Measurements from ENCODE around the gene DMRT2.

DMRT2 gene

DNA sequence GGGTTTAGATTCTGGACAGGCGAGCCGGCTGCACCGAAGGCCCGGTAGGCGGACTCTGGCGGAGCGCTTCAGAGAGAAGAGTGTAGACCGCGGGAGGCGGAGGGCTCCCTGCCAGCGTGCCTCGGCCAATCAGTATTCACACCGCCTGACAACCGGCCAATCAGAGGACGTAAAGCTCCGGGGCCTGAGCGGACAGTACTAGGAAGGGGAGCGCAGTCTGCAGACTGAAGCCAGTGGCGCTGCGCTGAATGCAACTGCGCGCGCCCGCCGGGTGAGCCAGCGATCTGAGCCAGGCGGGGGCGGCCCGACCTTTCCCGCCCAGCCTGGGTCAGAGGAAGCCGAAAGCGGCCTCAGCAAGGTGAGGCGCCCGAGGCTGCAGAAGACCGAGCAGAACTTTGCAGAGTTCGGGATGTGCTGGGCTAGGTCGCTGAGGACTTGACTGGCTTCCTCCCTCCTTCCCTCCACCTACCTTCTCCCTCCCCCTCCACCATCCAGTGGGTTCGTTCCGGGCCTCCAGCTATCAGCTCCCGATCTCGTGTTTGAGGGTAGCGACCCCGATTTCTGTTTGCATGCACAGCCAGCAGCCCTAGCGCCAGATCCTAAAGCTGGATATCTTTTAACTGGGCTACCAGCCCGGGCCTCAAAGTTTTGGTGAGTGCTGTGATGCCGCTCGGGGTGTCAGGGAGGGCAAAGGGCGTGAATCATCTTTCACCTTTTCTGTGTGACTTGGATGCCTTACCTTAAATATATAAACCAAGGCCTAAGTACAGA, at the start of gene DMRT2:
DMRT2 (plus strand) TSS at position 233 of the 771 bp plus-strand sequence. CDS start 1,257 bp downstream, outside the sequence.
- DNase-seq (ENCODE audit: low read depth): peak; percentile 98
- H3K4me3 ChIP-seq (ENCODE audit: low read depth, low read length): peak within 1 kb of the TSS; percentile 57
- TF ChIP-seq, protein P1, sequence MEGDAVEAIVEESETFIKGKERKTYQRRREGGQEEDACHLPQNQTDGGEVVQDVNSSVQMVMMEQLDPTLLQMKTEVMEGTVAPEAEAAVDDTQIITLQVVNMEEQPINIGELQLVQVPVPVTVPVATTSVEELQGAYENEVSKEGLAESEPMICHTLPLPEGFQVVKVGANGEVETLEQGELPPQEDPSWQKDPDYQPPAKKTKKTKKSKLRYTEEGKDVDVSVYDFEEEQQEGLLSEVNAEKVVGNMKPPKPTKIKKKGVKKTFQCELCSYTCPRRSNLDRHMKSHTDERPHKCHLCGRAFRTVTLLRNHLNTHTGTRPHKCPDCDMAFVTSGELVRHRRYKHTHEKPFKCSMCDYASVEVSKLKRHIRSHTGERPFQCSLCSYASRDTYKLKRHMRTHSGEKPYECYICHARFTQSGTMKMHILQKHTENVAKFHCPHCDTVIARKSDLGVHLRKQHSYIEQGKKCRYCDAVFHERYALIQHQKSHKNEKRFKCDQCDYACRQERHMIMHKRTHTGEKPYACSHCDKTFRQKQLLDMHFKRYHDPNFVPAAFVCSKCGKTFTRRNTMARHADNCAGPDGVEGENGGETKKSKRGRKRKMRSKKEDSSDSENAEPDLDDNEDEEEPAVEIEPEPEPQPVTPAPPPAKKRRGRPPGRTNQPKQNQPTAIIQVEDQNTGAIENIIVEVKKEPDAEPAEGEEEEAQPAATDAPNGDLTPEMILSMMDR (IDR thresholded peaks at IDR 0.05; ENCODE audit: low read depth, low read length): peak; percentile 0
- no peak for TF ChIP-seq POLR2A (IDR thresholded peaks at IDR 0.05; ENCODE audit: extremely low read depth, insufficient read length)

DNA sequence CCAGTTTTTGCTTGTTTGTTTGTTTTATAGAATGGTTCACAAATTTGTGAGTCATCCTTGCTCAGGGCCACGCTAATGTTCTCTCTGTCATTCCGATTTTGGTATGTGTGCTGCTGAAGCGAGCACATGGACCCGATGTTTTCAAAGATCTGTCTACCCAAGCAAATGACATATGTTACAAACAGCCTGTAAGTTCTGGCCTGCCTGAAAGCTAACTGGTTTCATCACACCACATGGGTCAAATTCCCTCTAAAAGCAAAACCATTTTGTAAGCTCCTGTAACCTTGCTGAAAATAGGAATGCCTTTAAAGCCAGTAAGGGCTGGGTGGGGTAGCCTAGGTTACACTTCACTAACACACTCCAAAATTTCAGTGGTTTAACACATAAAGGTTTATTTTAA, 48.3 kb upstream of the DMRT2 start:
- TF ChIP-seq, protein P1 (IDR thresholded peaks at IDR 0.05; ENCODE audit: low read depth, low read length): no peak
- TF ChIP-seq, protein P2, sequence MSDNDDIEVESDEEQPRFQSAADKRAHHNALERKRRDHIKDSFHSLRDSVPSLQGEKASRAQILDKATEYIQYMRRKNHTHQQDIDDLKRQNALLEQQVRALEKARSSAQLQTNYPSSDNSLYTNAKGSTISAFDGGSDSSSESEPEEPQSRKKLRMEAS (IDR thresholded peaks at IDR 0.05; ENCODE audit: low read depth, low read length): peak; percentile 44; the same call in 1 of the 2 replicates
- no peak overlapping the region for H3K4me3 ChIP-seq (ENCODE audit: low read depth, low read length)
- no peak for DNase-seq (ENCODE audit: low read depth)

DNA sequence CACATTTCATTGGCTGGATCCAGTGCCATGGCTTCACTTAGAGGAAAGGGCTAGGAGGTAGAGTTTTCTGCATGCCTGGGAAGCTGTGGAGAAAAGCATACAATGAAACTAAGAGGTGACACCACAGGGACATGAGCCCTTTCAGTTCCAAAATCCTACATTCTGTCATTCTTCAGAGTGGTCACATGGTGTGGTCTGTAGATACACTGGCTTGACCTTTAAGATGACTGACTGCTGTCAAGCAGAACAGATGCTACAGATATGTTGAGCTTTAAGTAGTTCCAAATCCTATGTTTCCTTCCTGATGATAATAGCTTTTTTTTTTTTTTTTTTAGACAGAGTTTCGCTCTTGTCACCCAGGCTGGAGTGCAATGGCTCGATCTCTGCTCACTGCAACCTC, 47.5 kb upstream of the DMRT2 start:
- TF ChIP-seq, protein P2 (IDR thresholded peaks at IDR 0.05; ENCODE audit: low read depth, low read length): no peak
- TF ChIP-seq, protein P1 (IDR thresholded peaks at IDR 0.05; ENCODE audit: low read depth, low read length): no peak
- TF ChIP-seq POLR2A (IDR thresholded peaks at IDR 0.05; ENCODE audit: extremely low read depth, insufficient read length) (no peak), MYC (IDR thresholded peaks at IDR 0.05; ENCODE audit: low read depth, low read length) (no peak)
- no peak overlapping the region for H3K4me3 ChIP-seq (ENCODE audit: low read depth, low read length)
- DNase-seq (ENCODE audit: low read depth): no peak

DNA sequence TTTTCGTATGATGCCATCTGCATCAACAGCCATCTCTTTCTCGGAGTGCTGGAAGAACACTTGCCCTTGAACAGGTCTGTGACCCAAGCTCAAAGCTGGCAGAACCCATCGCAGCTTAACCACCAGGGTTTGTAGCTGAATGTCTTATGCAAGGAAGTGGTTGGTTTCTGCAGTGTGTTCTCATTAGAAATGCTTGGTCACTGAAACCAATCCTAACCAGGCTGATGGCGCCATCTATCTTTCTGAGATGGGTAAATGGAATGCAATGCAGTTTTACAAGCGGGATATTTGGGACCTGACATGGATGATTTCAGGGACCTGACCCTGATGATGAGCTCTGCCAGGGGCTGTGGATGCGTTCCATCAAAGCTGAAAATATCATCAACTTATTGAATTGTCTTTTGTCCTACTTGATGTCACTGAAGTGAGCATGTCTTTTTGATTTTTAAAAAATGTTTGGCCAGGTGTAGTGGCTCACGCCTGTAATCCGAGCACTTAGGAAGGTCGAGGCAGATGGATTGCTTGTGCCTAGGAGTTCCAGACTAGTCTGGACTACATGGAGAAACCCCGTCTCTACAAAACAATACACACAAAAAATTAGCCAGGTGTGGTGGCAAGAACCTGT, 45.0 kb upstream of the DMRT2 start:
- peak; percentile 91 for DNase-seq (ENCODE audit: low read depth)
- TF ChIP-seq, protein P2 (IDR thresholded peaks at IDR 0.05; ENCODE audit: low read depth, low read length): no peak
- TF ChIP-seq MYC (IDR thresholded peaks at IDR 0.05; ENCODE audit: low read depth, low read length): no peak
- TF ChIP-seq POLR2A (IDR thresholded peaks at IDR 0.05; ENCODE audit: extremely low read depth, insufficient read length): no peak
- TF ChIP-seq, protein P1 (IDR thresholded peaks at IDR 0.05; ENCODE audit: low read depth, low read length): peak; percentile 87
- H3K4me3 ChIP-seq (ENCODE audit: low read depth, low read length): no peak overlapping the region

DNA sequence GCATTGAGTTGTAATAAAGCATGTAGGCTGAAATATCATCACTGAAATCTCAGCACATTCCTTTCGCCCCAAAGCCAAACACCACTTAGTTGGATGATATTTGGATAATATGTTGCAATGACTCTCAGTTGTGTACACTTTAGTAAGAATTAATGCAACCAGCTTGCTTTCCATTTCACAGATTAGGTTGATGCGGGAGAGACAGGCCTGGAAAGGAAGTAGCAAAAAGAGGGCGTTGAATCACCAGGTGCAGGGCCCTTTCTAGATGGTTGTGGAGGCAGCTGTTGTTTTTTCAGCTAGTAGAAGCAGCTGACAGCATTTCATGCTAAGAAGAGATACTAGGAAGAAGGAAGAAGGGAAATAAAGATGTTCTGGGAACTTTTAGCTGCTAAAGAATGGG, 42.8 kb upstream of the DMRT2 start:
- DNase-seq (ENCODE audit: low read depth): no peak
- no peak for TF ChIP-seq MYC (IDR thresholded peaks at IDR 0.05; ENCODE audit: low read depth, low read length)
- TF ChIP-seq, protein P1 (IDR thresholded peaks at IDR 0.05; ENCODE audit: low read depth, low read length): no peak
- TF ChIP-seq, protein P2 (IDR thresholded peaks at IDR 0.05; ENCODE audit: low read depth, low read length): no peak
- TF ChIP-seq POLR2A (IDR thresholded peaks at IDR 0.05; ENCODE audit: extremely low read depth, insufficient read length): no peak

More for the DNA sequence above, 42.8 kb upstream of the DMRT2 start:
- no peak overlapping the region for H3K4me3 ChIP-seq (ENCODE audit: low read depth, low read length)

All from NB4 (cell line).